ENCODE data around the gene CDH9.

- TF ChIP-seq POLR2AphosphoS2 (IDR thresholded peaks at IDR 0.05; ENCODE audit: low read length), result no peak
- no peak for TF ChIP-seq CHD2 (IDR thresholded peaks at IDR 0.05; ENCODE audit: low read depth, low read length)
- no peak for TF ChIP-seq ETS2 (tag; IDR thresholded peaks at IDR 0.05; ENCODE audit: borderline replicate concordance, poor library complexity, severe bottlenecking)
- TF ChIP-seq FOXJ3 (CRISPR knock-in tag; IDR thresholded peaks at IDR 0.05), result no peak
- TF ChIP-seq DLX4 (CRISPR knock-in tag; IDR thresholded peaks at IDR 0.05), result no peak
- TF ChIP-seq ATF3 (IDR thresholded peaks at IDR 0.05), result no peak
- no peak for TF ChIP-seq ATF3 (CRISPR knock-in tag; conservative IDR thresholded peaks at IDR 0.05)
- no peak for TF ChIP-seq ZNF121 (CRISPR knock-in tag; conservative IDR thresholded peaks at IDR 0.05)
- no peak for TF ChIP-seq CTCF (IDR thresholded peaks at IDR 0.05 in 2 of 3, conservative IDR thresholded peaks at IDR 0.05 in 1 of 3; ENCODE audit: insufficient read depth in 2 of 3, low read depth in 1 of 3, low read length in 3 of 3)
- no peak for TF ChIP-seq SPI1 (IDR thresholded peaks at IDR 0.05; ENCODE audit: borderline replicate concordance, low read depth, low read length)
- TF ChIP-seq SRF (CRISPR knock-in tag; IDR thresholded peaks at IDR 0.05), result no peak
- TF ChIP-seq RFX5 (IDR thresholded peaks at IDR 0.05; ENCODE audit: low read depth, low read length), result no peak
- TF ChIP-seq NFE2L1 (tag; IDR thresholded peaks at IDR 0.05; ENCODE audit: borderline replicate concordance, low read depth), result no peak
- no peak for TF ChIP-seq ATF2 (CRISPR knock-in tag; IDR thresholded peaks at IDR 0.05)
Measured at GRCh38 chr5:26889815-26890214, 148.6 kb downstream of the CDH9 start.
